Left ventricle myocardium inferior (tissue), 1 donor: ENCODE data around the gene MLLT6. TPM values are rescaled to one million over a fixed set of nuclear protein-coding genes. Genes with fewer than 3 reads are reported as not detected.
A peak's percentile ranks its signal among the peaks of the same experiment; 100 is the strongest.

Experiments used
- DNase-seq: peaks from one replicate; pipeline ENCODE4 v3.0.0-alpha.2; 2020
- H3K27ac ChIP-seq: fragments of 200-600 bp; replicated peaks from 2 replicates; pipeline ENCODE4 v1.8.0; 2021
- H3K27me3 ChIP-seq: fragments of 200-600 bp; 2 replicates; pipeline ENCODE4 v1.8.0; 2021; ENCODE audit warnings: low read depth
- H3K36me3 ChIP-seq: fragments of 200-600 bp; 2 replicates; pipeline ENCODE4 v1.8.0; 2021
- H3K4me1 ChIP-seq: fragments of 200-600 bp; 2 replicates; pipeline ENCODE4 v1.8.0; 2021
- H3K4me3 ChIP-seq: fragments of 200-600 bp; 2 replicates; pipeline ENCODE4 v1.8.0; 2021; ENCODE audit warnings: mild to moderate bottlenecking, moderate library complexity
- H3K9me3 ChIP-seq: fragments of 200-600 bp; replicated peaks from 2 replicates; pipeline ENCODE4 v1.8.0; 2021
- intact Hi-C: fragments of 100-400 bp; cut with micrococcal nuclease; formaldehyde crosslinking; loops from one replicate; pipeline ENCODE4 v1.11.0; 2022
- total RNA-seq: library from RNA; stranded (reverse); fragmentation: NEBNext Ultra II Directional; extraction: Animal tissue kit (Norgen Biotek cat#: 25700); gene quantifications from one replicate; pipeline ENCODE4 v1.2.1, GENCODE V29; 2021
- TF ChIP-seq, protein P1 (sequence below): fragments of 200-600 bp; IDR thresholded peaks from 2 replicates; pipeline ENCODE4 v1.8.0; 2021; ENCODE audit warnings: antibody characterized with exemption, mild to moderate bottlenecking, borderline replicate concordance
- donor health status: DM: no; HTN: yes; CAD: no; lungs with severe emphysema.

MLLT6 gene
- total RNA-seq, 1 donor from 2014 or later, result 74.1 TPM

DNA sequence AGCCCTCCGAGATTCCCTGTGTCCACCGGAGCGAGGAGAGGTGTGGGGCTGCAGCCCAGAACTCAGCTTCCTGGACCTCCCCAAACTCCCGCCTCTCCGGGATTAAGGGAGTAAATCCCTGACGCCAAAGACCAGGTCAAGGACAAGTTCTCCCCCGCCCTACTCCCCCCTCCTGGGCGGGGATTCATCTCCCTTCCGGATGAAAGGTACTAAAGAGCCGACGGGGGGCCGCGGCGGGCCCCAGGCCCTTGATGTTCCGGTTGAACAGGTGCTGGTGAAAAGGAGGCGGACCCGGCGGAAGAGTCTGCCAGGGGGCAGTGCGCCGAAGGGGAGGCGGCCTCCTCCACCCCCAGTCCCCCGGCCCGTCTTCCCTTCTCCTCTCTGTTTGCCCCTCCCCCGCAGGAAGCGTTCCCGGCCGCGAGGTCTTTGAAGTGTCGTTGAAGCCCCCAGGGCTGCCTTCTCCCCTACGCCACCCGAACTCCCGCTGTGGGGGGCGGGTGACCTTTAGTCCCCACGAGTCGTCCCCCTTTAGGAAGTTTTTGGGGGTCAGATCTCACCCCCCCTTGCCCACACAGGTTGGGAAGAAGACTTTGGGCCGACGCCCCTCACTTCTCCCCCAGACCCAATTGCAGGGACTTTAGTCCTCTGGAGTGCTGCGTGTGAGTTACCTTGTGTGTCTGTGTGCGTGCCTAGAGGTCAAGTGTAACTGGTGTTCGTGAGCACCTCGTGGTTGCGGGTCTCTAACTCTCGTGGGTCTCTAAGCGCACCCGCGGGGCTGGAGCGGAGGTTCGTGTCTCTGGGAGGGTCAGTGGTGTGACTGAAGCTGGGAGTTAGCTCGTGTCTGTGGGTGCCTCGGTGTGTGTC, 1.1 kb upstream of the MLLT6 start:
- Histone ChIP-seq H3K4me1 (peaks cover 69% of the 10 kb centered on the region), H3K9me3 (no peaks in the 10 kb centered on the region), H3K27ac (peak overlapping the region; percentile 99), H3K27me3 (no peaks in the 10 kb centered on the region), H3K36me3 (peaks cover 14% of the 10 kb centered on the region), H3K4me3 (peak overlapping the region; percentile 96)
- TF ChIP-seq, protein P1, sequence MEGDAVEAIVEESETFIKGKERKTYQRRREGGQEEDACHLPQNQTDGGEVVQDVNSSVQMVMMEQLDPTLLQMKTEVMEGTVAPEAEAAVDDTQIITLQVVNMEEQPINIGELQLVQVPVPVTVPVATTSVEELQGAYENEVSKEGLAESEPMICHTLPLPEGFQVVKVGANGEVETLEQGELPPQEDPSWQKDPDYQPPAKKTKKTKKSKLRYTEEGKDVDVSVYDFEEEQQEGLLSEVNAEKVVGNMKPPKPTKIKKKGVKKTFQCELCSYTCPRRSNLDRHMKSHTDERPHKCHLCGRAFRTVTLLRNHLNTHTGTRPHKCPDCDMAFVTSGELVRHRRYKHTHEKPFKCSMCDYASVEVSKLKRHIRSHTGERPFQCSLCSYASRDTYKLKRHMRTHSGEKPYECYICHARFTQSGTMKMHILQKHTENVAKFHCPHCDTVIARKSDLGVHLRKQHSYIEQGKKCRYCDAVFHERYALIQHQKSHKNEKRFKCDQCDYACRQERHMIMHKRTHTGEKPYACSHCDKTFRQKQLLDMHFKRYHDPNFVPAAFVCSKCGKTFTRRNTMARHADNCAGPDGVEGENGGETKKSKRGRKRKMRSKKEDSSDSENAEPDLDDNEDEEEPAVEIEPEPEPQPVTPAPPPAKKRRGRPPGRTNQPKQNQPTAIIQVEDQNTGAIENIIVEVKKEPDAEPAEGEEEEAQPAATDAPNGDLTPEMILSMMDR, result no peak
- DNase-seq, result peak; percentile 84
- intact Hi-C loops, result no loop called here

DNA sequence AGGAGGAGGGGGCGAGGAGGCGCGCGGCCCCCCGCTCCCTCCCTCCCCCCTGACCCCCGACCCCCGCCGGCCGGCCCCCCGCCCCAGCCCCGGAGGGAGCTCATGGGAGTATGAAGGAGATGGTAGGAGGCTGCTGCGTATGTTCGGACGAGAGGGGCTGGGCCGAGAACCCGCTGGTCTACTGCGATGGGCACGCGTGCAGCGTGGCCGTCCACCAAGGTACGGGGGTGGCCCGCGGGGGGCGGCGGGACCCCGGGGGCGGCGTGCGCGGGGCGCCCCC, 390 bp downstream of the MLLT6 start:
- Histone ChIP-seq H3K36me3 (peaks cover 27% of the 10 kb centered on the region), H3K4me3 (peak overlapping the region; percentile 96), H3K27ac (peak overlapping the region; percentile 99), H3K27me3 (no peaks in the 10 kb centered on the region), H3K9me3 (no peaks in the 10 kb centered on the region), H3K4me1 (peaks cover 83% of the 10 kb centered on the region)
- intact Hi-C loops, result no loop called here
- TF ChIP-seq, protein P1, result no peak
- no peak for DNase-seq

DNA sequence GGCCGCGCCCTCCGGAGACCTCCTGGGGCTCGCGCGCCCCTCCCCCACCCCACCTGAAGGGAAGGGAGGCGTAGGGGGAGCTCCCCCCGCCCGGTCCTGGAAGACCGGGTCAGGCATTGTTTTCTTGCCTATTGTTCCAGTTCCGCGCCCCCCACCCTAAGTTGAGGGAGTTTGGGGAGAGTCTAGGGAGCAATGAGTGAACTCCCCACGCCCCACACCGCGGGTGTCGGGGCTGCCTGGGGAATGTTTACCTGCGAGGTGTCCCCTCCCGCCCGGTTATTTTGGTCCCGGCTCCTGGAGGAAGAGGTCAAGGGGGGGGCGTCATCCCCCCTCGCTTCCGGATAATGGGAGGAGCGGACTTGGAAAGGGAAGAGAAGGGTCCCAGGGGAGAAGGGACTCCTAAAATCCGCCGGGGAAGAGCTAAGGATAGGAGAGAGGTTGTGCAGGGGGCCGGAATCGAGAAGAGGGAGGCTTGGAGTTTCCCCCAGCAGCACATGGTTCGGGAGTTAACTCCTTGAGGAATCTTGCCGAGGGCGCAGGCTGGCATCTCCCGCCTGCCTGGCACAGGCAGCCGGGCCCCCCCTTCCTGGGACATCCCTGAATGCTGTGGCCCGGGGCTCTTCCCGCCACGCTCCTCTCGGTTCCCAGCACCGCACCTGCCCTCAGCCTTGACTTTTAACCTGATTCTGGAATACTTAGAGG, 881 bp downstream of the MLLT6 start:
- H3K4me3 ChIP-seq, result peak overlapping the region; percentile 96
- H3K27me3 ChIP-seq, result no peaks in the 10 kb centered on the region
- DNase-seq, result peak; percentile 73
- H3K4me1 ChIP-seq, result peaks cover 86% of the 10 kb centered on the region
- H3K9me3 ChIP-seq, result no peaks in the 10 kb centered on the region
- peaks cover 31% of the 10 kb centered on the region for H3K36me3 ChIP-seq
- intact Hi-C loops, result no loop called here
- peak overlapping the region; percentile 99 for H3K27ac ChIP-seq
- TF ChIP-seq, protein P1, result no peak

DNA sequence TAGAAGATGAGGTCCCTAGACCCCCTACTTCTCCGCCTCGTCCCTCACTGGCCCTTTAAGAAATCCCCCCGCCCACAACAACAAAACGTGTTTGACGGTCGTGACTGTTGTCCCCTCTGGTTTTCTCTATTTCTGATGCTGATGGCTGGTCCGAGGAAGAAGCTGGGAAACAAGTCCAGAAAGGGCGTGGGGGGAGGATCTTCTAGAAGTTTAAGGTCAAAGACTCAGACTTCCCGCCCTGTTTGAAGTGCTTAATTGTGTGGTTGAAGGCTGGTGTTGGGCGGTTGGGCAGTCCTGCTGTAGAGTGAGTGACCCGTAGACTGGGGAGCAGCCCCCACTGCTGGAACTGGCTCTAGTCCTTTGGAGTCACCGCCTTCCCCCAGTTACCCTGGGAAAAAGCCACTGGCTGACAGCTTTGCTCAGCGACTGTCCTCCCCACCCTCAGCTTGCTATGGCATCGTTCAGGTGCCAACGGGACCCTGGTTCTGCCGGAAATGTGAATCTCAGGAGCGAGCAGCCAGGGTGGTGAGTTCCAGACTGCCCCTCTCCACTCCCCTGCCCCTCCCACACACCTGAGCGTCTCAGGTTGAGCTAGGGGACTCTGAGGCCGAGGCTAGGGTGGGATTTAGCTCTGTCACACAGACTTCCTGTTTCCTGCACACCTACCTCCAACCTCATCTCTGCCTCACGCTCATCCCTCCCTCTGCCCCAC, 1.6 kb downstream of the MLLT6 start:
- DNase-seq, result no peak
- Histone ChIP-seq H3K4me3 (peak overlapping the region; percentile 96), H3K4me1 (peaks cover 86% of the 10 kb centered on the region), H3K27me3 (no peaks in the 10 kb centered on the region), H3K27ac (peak overlapping the region; percentile 99), H3K36me3 (peaks cover 36% of the 10 kb centered on the region), H3K9me3 (no peaks in the 10 kb centered on the region)
- TF ChIP-seq, protein P1, result no peak
- intact Hi-C loops, result no loop called here

DNA sequence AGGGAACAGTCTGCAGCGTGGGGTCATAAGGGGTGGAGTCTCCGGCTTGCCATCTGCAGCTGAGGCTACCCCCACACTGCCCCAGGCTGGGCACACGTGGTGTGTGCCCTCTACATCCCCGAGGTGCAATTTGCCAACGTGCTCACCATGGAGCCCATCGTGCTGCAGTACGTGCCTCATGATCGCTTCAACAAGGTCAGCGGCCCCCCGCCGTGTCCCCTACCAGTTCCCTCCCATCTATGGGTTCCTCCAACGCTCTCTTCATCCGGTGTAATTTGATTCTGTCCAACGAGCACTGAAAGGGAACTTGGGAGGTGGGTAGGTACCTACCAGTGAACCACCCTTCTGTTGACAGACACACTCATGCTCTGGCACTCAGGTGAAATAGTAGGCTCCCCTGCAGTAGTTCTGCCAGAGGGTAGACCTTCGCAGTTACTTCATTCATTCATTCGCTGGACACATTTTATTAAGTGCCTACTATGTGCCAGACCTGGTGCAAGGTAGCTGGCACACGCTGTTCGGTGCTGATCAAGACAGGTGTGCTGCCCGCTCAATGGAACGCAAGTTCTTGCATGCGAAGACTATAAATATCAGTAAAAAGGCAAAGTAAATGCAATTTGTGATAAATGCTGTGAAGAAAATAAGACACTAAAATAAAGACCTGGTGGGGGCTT, 2.7 kb downstream of the MLLT6 start:
- H3K27me3 ChIP-seq, result no peaks in the 10 kb centered on the region
- H3K4me3 ChIP-seq, result peak overlapping the region; percentile 96
- H3K9me3 ChIP-seq, result no peaks in the 10 kb centered on the region
- peaks cover 89% of the 10 kb centered on the region for H3K4me1 ChIP-seq
- DNase-seq, result no peak
- intact Hi-C loops, result no loop called here
- H3K27ac ChIP-seq, result no peak overlapping the region
- peaks cover 48% of the 10 kb centered on the region for H3K36me3 ChIP-seq
- TF ChIP-seq, protein P1, result no peak
